Cerebellar cortex (tissue), 1 donor: ENCODE data around the gene BPHL.
A peak's percentile ranks its signal among the peaks of the same experiment; 100 is the strongest.
"Not testable (repeated sequence)": the region's sequence is repeated elsewhere in the genome, so short reads cannot be mapped to it uniquely, and the experiment has no call there.

Experiments used
- DNase-seq: peaks from one replicate; pipeline ENCODE4 v3.0.0-alpha.2; 2015; ENCODE audit warnings: low spot score

Gene BPHL

DNA sequence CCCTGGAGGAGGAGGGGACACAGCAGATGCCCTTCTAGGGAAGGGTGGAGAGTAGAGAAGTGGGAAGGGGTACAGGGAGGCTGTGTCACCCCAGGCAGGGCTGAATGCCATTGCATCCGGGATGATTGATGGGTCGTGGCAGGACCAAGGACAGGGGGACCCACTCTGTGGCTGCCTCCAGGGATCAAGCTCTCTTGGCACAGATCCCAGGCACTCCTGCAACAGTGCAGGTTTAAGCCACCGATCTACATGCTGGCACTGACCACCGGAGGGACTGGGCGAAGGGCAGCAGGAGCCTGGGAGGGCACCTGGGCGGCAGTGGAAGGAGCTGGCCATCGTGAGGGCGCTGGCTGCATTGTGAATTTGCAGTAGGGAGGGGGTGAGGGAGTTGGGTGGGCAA is 61.4 kb downstream of the BPHL start:
- not testable (repeated sequence) for DNase-seq

DNA sequence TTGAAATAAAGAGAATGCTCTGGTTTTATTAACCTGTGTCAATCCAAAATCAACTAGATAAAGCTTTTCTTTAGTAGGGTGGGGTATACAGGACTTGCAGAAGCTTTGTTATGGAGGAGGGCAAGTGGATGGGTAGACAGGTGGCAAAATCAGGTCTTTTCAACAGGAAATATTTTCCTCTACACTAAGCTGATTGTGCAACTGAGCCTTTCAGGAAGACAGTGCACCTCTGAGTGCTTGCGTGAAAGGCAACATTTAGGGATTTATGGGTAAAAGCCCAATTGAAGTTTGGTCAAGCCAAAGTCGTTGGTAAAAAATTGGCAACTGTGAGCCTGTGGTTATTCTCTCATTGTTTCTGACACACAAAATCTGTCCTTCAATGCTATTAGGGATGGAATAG is 62.6 kb downstream of the BPHL start:
- DNase-seq, result no peak

DNA sequence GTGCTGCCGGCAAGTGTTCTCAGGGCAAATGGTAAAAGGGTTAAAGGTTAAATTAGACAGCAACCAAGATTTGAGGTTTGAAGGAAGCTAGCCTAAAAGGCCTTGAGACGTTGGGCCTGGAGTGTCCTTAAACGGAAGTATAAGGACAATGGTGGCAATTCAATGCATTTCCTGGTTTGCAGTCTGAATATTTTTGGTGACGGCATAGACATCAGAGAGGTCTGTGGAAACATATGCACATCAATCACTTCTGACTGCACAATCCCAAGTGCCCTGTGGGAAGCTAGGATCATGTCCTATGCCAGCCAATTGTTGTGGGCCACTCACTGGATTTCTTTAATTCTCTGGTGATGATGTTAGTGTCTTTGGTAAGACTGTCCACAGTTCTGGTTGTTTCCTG is 64.6 kb downstream of the BPHL start:
- no peak for DNase-seq

DNA sequence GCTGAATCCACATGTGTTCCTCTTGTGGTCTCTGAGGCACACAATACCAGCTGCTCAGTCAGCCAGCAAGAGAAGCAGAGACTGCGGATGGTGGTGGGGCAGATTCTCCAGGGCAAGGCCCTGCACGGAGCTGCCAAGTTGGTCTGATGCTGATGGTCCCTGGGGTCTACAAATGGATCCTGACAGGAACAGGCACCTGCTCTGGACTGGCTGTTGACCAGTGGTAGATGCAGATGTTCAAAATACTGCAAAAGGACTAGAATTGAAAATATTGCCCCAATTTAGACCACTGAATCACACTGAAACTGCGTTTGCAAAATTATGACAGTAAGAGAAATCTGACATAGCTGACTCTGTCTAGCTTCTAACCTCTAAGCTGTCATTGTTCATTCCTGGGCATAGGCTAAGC is 68.5 kb downstream of the BPHL start:
- no peak for DNase-seq

DNA sequence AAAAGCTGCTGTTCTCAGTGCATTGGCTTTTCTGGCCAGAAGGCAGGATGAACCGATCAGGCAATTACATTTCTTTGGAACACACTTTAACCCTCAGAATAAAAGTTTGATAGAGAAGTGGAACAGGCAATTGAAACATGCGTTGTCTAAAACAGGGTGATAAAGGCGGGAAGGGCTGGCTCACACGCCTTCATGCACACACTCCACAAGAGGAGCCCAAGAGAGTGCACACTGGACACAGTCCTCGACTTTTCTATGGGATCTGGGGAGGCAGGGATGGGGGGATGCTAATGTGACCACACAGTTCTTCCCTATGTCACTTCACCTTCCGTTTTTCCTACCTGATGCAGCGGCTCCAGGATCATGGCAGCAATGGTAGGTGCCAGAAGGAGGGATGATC is 69.8 kb downstream of the BPHL start:
- DNase-seq, result no peak

DNA sequence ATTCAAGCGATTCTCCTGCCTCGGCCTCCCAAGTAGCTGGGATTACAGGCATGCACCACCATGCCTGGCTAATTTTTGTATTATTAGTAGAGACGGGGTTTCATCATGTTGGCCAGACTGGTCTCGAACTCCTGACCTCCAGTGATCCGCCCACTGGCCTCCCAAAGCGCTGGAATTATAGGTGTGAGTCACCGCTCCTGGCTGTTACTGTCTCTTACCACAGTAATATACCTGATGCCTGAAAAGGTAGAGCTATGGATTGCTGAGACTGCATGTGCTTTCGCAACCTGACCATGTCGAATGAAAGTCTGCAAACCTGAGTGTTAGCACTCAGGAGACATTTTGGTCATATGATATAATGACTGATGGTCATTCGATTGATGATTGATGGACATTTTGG is 70.7 kb downstream of the BPHL start:
- not testable (repeated sequence) for DNase-seq

DNA sequence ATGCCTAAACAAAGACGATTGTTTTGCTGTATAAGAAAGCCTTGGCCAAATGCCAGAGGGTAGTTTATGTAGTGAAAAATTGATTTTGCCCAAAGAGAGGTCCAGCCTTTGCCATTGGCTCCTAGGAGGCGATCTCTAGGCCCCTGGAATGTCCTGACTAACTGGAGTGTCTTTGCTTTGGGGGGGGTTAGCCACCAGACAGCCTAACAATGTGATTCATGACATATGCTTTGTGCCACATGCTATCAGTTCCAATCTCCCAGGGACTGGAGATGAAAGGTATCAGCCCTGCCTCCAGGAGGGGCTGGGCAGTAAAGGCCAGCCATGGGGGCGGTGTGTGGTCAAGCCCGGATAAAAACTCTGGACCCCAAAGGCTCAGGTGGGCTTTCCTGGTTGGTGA is 71.5 kb downstream of the BPHL start:
- DNase-seq, result no peak

GRCh38 chr6:3190779-3191178 is 72.3 kb downstream of the BPHL start:
- DNase-seq, result no peak

DNA sequence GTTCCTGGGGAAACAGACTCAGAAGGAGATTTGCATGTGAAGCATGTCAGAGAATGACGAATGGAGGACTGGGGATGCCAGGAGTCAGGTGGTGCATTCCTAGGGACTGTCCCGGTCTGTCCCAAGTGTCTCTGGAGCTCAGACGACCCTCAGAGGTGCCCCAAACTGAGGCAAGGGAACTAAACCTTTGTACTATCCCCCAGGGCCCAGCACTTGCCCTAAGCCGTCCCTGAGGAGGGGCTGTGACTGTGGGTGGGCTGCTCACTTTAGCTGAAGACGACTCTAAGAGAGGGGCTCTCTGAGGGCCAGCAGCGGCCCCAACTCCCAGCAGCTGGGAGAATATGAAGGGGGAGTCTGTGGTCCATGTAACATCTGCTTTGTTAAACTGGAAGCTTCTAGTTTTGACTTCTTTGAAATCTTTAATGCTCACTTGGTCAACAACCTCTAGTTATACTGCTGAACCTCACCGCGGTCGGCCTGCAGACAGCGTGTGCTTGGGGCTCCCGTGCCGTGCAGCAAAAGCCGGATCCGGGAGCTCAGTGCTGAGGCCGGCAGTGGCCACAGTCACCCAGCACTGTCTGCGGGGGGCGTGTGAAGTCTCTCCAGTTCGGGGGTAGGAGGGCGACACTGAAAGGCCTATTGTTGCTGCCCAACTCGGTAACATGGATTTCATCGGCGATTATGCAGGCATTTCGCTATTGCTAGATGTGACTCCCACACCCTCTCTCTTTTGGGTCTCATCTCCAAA is 74.8 kb downstream of the BPHL start:
- DNase-seq, result no peak

DNA sequence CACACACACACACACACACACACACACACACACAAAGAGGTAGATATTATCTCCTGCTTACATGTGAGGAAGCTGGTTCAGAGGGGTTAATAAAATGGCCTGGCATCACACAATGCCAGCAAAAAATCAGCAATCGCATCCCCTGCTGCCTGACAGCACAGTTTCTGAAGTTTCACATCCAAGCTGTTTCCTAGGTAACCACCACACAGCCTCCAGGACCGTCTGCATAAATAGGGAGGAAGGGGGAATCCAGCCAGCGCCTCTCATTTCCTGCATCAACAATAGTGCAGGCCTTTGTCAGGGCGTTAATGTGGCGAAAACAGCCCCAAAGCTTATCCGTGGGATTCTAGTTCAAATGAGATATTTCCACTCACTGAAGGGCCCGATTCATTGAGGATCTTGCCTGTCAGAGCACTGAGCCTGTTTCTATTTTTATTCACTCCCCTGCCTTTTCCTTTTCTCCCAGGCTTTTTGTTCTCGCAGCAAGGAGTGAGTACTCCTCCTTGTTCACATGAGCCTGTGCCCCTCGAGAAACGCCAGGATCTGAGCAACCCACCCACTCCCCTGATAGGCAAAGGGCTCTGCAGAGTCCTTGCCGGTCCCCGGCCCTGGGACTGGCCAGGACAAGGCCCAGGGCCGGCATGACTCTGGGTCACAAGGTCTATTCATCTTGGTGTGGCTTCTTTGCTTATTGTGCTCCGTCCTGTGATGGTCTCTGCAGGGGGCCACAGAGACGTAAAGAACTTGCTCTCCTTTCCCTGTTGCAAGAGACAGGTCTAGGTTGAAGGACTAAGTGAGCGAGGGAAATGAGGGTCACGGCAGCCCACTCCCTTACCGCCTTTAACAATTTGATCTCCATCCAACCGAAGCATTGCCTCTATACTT is 76.3 kb downstream of the BPHL start:
- peak; percentile 90 for DNase-seq

DNA sequence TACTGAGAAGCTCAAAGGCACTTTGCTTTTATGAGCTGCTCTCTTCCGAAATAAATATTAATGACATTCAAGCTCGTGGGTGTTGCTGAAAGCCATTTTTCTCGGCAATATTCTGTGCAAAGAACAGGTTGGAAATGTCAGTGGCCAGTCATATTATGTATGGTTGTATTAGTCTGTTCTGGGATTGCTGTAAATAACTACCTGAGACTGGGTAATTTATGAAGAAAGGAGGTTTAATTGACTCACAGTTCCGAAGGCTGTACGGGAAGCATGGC is 76.8 kb downstream of the BPHL start:
- DNase-seq, result no peak

- DNase-seq, result peak; percentile 48
These were observed 77.4 kb downstream of the BPHL start for GRCh38 chr6:3195695-3196497.

- no peak for DNase-seq
These were observed 78.3 kb downstream of the BPHL start for GRCh38 chr6:3196770-3197169.

GRCh38 chr6:3197734-3198133 is 79.2 kb downstream of the BPHL start:
- DNase-seq, result not testable (repeated sequence)

DNA sequence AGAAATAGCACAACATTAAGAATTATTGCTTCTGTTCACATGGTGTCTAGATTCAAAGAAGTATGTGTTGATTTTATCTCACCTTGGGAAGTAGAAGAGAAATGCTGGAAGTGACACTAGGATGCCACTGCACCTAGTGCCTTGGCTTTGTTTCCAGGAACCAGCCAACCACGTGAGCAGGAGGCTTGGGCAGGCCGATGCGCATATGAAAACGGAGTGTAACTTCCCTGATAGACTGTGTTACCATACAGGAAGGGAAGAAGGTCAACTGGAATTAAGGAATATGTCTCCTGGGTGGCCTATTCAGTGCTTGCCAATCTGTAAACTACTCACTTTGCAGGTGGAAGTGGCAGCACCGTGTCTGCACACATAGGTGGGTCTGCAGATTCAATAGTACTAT is 80.9 kb downstream of the BPHL start:
- DNase-seq, result no peak

DNA sequence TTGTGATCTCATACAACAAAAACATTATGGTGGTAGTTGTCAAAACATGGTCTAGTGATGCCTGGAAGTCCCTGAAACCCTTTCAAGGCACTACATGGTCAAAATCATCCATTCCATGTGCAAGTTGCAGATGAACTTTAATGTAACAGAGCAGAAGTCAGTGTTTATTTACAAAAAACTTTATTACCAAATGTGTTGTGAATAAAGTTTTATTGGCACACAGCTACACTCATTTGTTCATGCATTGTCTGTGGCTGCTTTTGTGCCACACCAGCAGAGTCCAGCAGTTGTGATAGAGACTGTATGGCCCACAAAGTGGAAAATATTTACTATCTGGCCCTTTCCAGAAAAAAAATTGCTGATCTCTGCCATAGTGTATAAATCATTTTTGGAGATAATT is 82.2 kb downstream of the BPHL start:
- no peak for DNase-seq

- no peak for DNase-seq
These were observed 82.9 kb downstream of the BPHL start for GRCh38 chr6:3201388-3201787.
